NCI-H2081 treated with DMSO at 0.1 percent for 48 hours (cell line): Measurements from ENCODE around the gene DAGLB.

Experiments
- DNase-seq: peaks from one replicate; lab custom pipeline; 2025; lab: John Stamatoyannopoulos, UW

DAGLB gene

GRCh38 chr7:6360841-6361240 lies 86.9 kb downstream of the DAGLB start:
- DNase-seq = no peak

GRCh38 chr7:6359734-6360133 lies 88.0 kb downstream of the DAGLB start:
- DNase-seq = no peak
